ENCODE data around the gene EPYC.

DNA sequence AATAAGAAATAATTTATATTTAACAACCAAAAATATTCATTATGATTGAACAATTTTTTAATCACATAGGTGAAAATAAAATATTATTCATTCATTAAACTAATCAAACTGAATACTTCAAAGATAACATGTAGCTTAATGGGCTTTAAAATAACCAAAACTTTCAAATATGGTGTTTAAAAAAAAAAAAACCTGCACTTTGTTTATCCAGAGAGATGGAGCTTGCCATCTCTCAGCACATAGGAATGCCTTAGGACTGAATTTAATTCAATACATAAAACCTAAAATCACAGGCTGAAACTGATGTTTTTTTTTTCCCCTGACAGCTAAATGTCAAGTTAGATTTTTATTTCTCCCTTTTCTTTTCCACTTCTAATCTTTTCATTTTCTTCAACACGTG is 35.4 kb downstream of the EPYC start:
- TF ChIP-seq, protein P1, sequence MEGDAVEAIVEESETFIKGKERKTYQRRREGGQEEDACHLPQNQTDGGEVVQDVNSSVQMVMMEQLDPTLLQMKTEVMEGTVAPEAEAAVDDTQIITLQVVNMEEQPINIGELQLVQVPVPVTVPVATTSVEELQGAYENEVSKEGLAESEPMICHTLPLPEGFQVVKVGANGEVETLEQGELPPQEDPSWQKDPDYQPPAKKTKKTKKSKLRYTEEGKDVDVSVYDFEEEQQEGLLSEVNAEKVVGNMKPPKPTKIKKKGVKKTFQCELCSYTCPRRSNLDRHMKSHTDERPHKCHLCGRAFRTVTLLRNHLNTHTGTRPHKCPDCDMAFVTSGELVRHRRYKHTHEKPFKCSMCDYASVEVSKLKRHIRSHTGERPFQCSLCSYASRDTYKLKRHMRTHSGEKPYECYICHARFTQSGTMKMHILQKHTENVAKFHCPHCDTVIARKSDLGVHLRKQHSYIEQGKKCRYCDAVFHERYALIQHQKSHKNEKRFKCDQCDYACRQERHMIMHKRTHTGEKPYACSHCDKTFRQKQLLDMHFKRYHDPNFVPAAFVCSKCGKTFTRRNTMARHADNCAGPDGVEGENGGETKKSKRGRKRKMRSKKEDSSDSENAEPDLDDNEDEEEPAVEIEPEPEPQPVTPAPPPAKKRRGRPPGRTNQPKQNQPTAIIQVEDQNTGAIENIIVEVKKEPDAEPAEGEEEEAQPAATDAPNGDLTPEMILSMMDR (IDR thresholded peaks at IDR 0.05), result no peak
- no peak for TF ChIP-seq POLR2AphosphoS5 (IDR thresholded peaks at IDR 0.05)
- TF ChIP-seq POLR2A (IDR thresholded peaks at IDR 0.05), result no peak

All from breast epithelium (tissue), 3 donors.